Measurements from ENCODE around the gene LRP3.
"Not testable (repeated sequence)": the region's sequence is repeated elsewhere in the genome, so short reads cannot be mapped to it uniquely, and the experiment has no call there.

LRP3 gene

GRCh38 chr19:33216198-33216830, 22.2 kb downstream of the LRP3 start:
- TF ChIP-seq CTCF (IDR thresholded peaks at IDR 0.05; ENCODE audit: insufficient read depth, low read length, missing control alignments): no peak
- DNase-seq (ENCODE audit: low read depth, low spot score): no peak
- H3K4me3 ChIP-seq (ENCODE audit: low read depth, low read length): no peak overlapping the region
- ChIA-PET POLR2A (no interaction called here), CTCF (interaction anchor here (0.6 kb wide), 1 partner anchor 555 kb away, joined by 3 read pairs; no protein-coding TSS in a partner anchor)

DNA sequence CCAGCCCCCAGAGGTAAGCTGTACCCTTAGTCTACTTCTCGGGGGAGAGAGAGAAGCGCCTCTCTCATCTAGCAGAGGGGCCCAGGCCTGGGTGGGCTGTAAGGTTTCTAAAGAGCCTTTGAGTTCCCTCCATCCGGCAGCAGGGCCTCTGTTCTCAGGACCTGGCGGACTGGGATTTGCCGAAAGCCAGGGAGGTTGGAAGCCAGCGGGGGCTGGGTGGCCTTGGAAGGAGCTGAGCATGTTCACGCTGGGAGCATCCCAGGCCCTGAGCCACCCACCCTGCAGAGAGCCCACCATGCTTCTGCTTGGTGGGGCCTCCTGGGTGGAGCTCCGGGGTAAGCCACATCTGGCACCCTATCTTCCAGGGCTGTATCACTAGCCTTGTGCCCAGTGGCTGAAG, 23.8 kb downstream of the LRP3 start:
- CTCF ChIA-PET: no interaction called here
- no peak for TF ChIP-seq CTCF (IDR thresholded peaks at IDR 0.05; ENCODE audit: insufficient read depth, low read length, missing control alignments)
- POLR2A ChIA-PET: no interaction called here
- DNase-seq (ENCODE audit: low read depth, low spot score): no peak
- no peak overlapping the region for H3K4me3 ChIP-seq (ENCODE audit: low read depth, low read length)

DNA sequence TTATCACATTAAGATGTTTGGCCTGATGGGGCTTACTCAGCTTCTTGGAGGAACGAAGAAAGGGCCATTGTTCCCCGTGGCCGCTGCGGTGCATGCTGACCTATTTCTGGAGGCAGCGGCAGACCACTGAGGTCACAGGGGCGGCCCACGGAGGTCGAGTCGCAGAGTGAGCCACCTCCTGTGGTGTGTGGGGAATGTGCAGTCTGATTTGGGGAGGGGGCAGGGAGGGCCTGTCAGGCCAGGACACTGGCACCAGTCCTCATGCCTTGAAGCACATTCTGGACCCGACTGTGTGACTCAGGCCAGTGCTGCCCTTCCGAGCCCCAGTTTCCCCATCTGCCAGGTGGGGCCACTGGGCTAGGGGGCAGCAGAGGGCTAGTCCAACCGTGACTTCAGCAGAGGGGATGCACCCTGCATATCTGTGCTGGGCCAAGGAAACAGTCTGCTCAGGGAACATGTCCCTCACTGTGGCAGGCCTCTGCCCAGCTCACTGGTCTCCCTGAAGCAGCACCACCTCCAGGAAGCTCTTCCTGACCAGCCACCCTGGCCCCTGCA, 25.2 kb downstream of the LRP3 start:
- ChIA-PET POLR2A (no interaction called here), CTCF (interaction anchor here (0.6 to 0.8 kb wide), 2 partner anchors 9 to 61 kb away, joined by 3 read pairs; no protein-coding TSS in a partner anchor)
- no peak for DNase-seq (ENCODE audit: low read depth, low spot score)
- H3K4me3 ChIP-seq (ENCODE audit: low read depth, low read length): no peak overlapping the region
- peak; percentile 19 for TF ChIP-seq CTCF (IDR thresholded peaks at IDR 0.05; ENCODE audit: insufficient read depth, low read length, missing control alignments)

GRCh38 chr19:33220115-33220514, 26.0 kb downstream of the LRP3 start:
- DNase-seq (ENCODE audit: low read depth, low spot score): no peak
- ChIA-PET POLR2A (no interaction called here), CTCF (no interaction called here)
- H3K4me3 ChIP-seq (ENCODE audit: low read depth, low read length): no peak overlapping the region
- no peak for TF ChIP-seq CTCF (IDR thresholded peaks at IDR 0.05; ENCODE audit: insufficient read depth, low read length, missing control alignments)

GRCh38 chr19:33220735-33221134, 26.6 kb downstream of the LRP3 start:
- DNase-seq (ENCODE audit: low read depth, low spot score): no peak
- no peak overlapping the region for H3K4me3 ChIP-seq (ENCODE audit: low read depth, low read length)
- TF ChIP-seq CTCF (IDR thresholded peaks at IDR 0.05; ENCODE audit: insufficient read depth, low read length, missing control alignments): no peak
- POLR2A ChIA-PET: no interaction called here
- CTCF ChIA-PET: interaction anchor here (0.9 to 1.6 kb wide), 2 partner anchors 14 to 76 kb away, joined by 3 to 7 read pairs; no protein-coding TSS in a partner anchor

DNA sequence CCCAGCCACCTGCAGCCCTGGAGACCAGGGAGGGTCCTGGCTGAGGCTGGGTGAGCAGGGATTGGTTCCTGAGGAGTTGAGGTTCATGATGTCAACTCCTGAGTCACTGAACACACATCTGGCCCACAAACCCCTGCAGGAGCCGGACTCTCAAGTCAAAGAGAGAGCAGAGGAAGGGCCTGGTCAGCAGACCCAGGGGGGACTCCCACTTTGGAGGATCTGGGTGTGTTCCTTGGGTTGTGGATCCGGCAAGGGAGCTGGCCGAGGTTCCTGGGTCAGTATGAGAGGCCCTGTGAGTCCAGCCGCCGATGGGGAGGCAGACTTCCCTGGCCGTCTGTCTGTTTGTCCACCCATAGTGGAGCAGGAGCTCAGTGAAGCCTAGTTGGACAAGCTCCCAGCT, 27.5 kb downstream of the LRP3 start:
- POLR2A ChIA-PET: no interaction called here

GRCh38 chr19:33222255-33222654, 28.1 kb downstream of the LRP3 start:
- H3K4me3 ChIP-seq (ENCODE audit: low read depth, low read length); POLR2A ChIA-PET: not testable (repeated sequence)
- CTCF ChIA-PET: interaction anchor here (1.6 to 4.2 kb wide), 2 partner anchors 13 kb away, joined by 7 to 32 read pairs; no protein-coding TSS in a partner anchor

More for the DNA sequence above, 27.5 kb downstream of the LRP3 start:
- CTCF ChIA-PET: interaction anchor here (0.9 to 1.6 kb wide), 2 partner anchors 13 to 77 kb away, joined by 3 to 7 read pairs; no protein-coding TSS in a partner anchor
- no peak for TF ChIP-seq CTCF (IDR thresholded peaks at IDR 0.05; ENCODE audit: insufficient read depth, low read length, missing control alignments)
- H3K4me3 ChIP-seq (ENCODE audit: low read depth, low read length): no peak overlapping the region
- DNase-seq (ENCODE audit: low read depth, low spot score): no peak

More at GRCh38 chr19:33222255-33222654, 28.1 kb downstream of the LRP3 start:
- DNase-seq (ENCODE audit: low read depth, low spot score): not testable (repeated sequence)

Measured in AG04449 (cell line).